Breast epithelium (tissue), 3 donors: Measurements from ENCODE around the gene ZCRB1. TPM values are rescaled to one million over a fixed set of nuclear protein-coding genes. Genes with fewer than 3 reads are reported as not detected.

Experiments
- total RNA-seq, 3 donors: library from RNA; depleted of rRNA; stranded (reverse); fragments of >200 nt; gene quantifications; one replicate each; pipeline ENCODE4 v1.1.0, GENCODE V29; 2016

Gene ZCRB1
- total RNA-seq, 3 donors from 2014 or later, result 28.0 to 34.9 (median 31.8) TPM

Other genes starting within 250 kb of the ZCRB1 start
- gene GXYLT1, start 181.2 kb downstream of the ZCRB1 start, total RNA-seq, result 10 to 100 TPM; 12.8 to 19.3 (median 18.0) TPM
- gene YAF2, start 87.8 kb downstream of the ZCRB1 start, total RNA-seq, result 10 to 100 TPM; 32.1 to 43.2 (median 39.4) TPM
- gene PPHLN1, start 73 bp upstream of the ZCRB1 start, total RNA-seq, result 10 to 100 TPM; 52.0 to 90.6 (median 62.3) TPM